AG04449 (cell line): ENCODE data around the gene C1orf159.

Experiments used
- CTCF ChIA-PET: fragments of 350-600 bp; formaldehyde crosslinking; extraction: SDS; loops from one replicate; lab custom pipeline; 2021; ENCODE audit warnings: antibody characterized with exemption; lab: Yijun Ruan, JAX
- POLR2A ChIA-PET: fragments of 400-600, 350-600 bp; formaldehyde crosslinking; extraction: SDS; loops from one replicate; lab custom pipeline; 2020; ENCODE audit warnings: antibody characterized with exemption, inconsistent platforms; lab: Yijun Ruan, JAX
- DNase-seq: peaks from one replicate; pipeline ENCODE4 v3.0.0-alpha.2; 2010; ENCODE audit warnings: low read depth, low spot score
- H3K4me3 ChIP-seq: 2 replicates; pipeline ENCODE4 v1.5.1; 2011; ENCODE audit warnings: low read depth, mild to moderate bottlenecking, control low read depth, low read length
- TF ChIP-seq, protein P1 (sequence below): IDR thresholded peaks from one replicate; pipeline ENCODE4 v1.5.1; 2011; ENCODE audit warnings: mild to moderate bottlenecking, moderate library complexity, low read length, control low read depth, inconsistent platforms; ENCODE audit not compliant: insufficient read depth; ENCODE audit errors: missing control alignments

The C1orf159 gene

DNA sequence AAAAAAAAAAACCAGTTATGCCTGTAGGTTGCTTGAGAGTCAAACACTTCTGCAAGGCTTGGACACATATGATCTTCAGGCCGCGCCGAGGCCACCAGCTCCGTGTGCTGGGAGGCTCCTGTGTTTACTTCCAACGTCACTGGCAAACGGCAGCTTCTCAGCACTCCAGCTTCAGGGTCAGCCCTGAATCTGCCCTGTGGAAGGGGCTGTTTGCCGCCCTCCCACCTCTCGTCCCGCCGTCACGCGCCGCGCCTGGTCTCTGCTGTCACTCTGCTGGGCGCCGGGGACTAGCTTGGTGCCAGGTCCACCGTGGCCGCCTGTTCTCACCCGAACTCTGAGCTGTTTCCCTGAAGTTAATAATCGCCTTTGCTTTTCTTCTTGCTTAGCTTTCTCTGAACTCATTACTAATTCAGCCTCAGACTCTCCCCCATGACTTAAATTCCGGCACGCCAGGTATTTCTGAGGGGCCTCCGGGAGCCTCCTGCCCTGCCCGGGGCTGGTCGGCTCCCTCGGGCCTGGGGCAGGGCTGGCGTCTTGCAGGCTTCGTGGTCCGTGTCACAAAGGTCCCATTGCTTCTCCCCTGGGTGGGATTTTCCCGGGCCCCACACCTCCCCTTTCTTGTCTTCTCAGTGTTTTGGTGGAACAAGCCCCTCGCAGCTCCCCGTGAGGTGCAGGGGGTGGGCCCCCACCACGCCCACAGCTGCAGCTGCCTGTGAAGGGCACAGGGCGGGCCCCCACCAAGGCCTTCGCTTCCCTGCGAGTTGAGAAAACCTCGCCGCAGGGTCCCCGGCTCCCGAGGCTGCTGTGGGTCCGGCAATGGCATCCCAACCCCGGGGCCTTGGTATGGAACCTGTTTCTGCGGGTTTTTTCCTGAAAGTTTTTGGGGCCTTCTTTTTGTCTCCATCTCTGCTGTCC is 14.6 kb upstream of the C1orf159 start:
- DNase-seq, result no peak
- CTCF ChIA-PET, result interaction anchor here (1.0 to 2.8 kb wide), 2 partner anchors 9 to 160 kb away, joined by 3 to 19 read pairs; no protein-coding TSS in a partner anchor
- TF ChIP-seq, protein P1, sequence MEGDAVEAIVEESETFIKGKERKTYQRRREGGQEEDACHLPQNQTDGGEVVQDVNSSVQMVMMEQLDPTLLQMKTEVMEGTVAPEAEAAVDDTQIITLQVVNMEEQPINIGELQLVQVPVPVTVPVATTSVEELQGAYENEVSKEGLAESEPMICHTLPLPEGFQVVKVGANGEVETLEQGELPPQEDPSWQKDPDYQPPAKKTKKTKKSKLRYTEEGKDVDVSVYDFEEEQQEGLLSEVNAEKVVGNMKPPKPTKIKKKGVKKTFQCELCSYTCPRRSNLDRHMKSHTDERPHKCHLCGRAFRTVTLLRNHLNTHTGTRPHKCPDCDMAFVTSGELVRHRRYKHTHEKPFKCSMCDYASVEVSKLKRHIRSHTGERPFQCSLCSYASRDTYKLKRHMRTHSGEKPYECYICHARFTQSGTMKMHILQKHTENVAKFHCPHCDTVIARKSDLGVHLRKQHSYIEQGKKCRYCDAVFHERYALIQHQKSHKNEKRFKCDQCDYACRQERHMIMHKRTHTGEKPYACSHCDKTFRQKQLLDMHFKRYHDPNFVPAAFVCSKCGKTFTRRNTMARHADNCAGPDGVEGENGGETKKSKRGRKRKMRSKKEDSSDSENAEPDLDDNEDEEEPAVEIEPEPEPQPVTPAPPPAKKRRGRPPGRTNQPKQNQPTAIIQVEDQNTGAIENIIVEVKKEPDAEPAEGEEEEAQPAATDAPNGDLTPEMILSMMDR, result no peak
- no peak overlapping the region for H3K4me3 ChIP-seq
- POLR2A ChIA-PET, result no interaction called here

DNA sequence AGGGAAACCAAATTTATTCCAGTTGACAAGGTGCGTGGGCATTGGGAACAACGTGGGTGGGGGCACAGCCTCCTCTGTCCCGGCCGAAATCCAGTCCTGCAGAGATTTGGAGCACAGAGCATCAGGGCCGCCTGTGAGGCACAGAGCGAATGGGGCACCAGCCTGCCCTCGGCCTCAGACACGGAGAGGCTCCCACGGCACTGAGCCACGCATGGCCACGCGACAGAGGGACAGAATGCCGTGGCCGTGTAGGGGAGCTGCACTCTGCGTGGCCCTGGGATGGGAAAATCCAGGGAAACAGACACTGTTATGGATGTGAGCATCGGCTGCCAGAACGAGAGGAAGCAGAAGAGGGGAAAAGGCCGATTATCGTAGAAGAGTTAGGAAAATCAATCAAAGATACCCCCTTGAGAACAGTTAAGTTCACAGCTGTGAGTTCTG is 13.5 kb upstream of the C1orf159 start:
- DNase-seq, result no peak
- POLR2A ChIA-PET, result no interaction called here
- TF ChIP-seq, protein P1, result no peak
- CTCF ChIA-PET, result interaction anchor here (2.8 kb wide), 1 partner anchor 8 kb away, joined by 19 read pairs; no protein-coding TSS in a partner anchor
- H3K4me3 ChIP-seq, result no peak overlapping the region

DNA sequence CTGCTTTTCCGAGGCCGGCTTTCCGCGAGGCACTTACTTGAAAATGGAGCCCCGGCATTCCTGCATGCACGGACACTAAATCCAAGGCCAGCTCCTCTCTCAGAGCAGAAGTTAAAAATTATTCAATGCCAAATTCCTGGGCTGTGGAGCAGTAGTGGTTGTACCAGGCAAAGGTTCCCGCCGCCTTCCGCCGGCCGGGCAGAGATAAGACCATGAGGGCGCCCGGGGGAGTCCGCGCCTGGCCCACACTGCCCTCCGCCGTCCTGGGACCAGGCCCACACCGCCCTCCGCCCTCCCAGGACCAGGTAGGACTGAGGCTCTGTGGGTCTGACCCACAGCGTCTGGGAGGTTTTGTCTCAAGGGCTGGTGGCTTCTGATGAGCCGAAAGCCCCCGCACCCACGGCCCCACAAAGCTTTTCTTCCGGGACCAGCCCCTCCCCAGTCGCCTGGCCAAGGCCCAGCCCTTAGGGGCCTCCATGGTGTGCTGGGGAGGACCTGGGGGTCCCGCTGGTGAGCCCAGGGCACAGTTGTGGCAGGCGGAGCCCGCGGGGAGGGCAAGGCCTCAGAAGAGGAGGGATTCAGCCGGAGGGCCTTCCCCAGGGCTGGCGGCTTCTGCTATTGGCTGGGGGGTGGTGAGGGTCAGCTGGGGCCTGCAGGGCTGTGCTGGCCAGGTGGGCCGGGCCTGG is 12.7 kb upstream of the C1orf159 start:
- ChIA-PET POLR2A (no interaction called here), CTCF (no interaction called here)
- H3K4me3 ChIP-seq, result no peak overlapping the region
- DNase-seq, result no peak
- TF ChIP-seq, protein P1, result no peak

DNA sequence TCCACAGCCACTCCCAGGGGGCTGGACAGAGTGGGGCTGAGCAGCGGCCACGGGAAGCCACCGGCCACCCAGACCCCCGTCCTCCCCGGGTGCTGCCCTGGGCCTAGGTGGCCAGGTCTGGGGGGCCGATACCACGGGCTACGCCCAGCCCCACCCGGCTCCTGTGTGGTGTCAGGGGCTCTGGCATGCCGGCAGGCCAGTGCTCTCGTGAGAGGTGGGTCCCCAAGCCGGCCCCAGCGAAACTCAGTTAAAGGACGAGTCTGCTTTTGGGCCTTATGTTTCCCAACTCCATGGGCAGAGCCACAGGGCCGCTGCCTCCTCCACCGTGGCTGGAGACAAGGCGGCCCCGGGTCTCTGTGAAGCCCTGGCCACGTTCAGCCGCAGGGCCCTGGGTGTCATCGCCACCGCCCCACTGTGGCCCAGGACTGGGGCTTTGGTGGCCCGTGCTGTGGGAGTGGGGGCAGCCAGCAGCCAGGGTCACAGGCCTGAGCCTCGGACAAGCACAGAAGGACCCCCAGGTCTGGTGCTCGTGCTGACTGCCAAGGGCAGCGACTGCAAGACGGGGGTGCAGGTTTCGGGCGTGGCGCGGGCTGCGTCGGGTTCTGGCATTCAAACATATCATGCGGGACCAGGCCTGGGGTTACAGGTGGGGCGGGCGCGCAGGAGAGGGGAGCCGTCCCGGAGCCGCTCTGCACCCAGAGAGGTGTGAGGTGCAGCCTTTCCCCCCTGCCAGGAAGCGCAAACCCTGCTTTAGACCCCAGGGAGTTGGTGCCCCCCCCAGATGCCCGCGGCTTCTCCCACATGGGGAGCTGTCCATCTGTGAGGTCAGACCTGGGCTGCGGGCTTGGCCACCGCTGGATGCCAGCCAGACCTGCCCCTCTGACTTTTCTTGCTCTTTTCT is 11.9 kb upstream of the C1orf159 start:
- no peak for DNase-seq
- H3K4me3 ChIP-seq, result no peak overlapping the region
- TF ChIP-seq, protein P1, result no peak
- CTCF ChIA-PET, result no interaction called here
- POLR2A ChIA-PET, result no interaction called here

DNA sequence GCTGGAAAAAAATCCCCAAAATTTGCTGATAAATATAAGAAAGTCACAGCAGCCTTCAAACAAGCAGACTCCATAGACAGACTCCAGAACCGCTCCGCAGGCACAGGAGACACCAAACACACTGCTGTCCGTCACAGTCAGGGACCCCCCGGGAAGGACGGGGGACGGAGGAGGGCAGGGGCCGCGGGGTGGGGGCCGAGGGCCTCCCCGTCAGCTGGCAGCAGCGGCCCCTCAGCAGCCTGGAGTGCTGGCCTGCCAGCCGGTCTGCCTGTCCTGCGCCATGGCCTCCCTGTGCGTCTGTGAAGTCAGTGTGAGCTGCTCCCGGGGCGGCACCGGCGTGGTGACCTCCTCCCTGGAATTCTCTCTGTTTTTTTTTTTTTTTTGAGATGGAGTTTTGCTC is 10.1 kb upstream of the C1orf159 start:
- DNase-seq, result no peak
- POLR2A ChIA-PET, result no interaction called here
- H3K4me3 ChIP-seq, result no peak overlapping the region
- TF ChIP-seq, protein P1, result no peak
- CTCF ChIA-PET, result interaction anchor here (1.0 to 1.2 kb wide), 2 partner anchors 9 to 179 kb away, joined by 3 read pairs; no protein-coding TSS in a partner anchor
